ENCODE data around the gene TMEM62.

The TMEM62 gene

DNA sequence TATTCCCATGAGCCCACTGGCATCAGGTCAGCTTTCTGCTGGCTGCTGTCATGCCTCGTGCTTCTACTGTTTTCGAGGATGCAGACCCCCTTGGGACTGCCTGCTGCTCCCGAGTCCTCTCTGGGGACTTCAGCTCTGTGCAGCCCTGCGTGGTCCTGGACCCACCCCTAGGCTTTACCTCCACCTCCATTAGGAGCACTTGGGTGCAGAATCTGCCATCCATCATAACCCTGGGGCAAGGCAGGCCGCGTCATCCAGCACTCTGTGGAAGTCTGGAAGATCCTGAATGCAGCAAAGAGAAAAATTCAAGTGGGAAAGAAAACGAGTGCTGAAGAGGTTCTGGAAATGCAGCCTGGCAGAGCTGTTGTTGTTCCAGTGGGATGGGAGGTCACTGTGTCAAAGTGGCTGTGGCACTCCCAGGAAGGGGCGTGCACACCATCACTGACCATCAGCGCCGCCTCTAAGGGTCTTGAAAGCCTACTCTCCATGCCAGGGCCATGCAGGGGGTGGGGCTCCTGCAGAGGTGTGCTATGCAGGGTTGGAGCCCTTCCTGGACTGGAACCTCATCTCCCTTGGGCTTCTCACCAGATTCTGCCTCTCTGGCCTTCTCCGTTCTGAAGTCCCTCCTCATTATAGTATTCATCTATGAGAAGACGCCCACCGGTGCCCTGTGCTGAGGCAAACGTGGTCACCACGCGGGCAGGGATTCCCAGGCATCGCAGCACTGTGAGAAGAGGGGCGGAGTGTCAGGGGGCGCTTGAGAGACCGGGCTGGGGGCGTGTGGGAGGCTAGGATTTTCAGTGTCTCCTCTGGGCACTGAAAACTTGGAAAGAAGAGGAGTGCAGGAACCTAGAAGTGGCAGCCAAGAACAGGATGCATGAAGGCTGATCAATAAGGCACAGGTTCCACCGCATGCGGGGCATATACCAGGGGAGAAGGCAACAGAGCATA is 74.9 kb downstream of the TMEM62 start:
- H3K27ac ChIP-seq: no peak overlapping the region
- TF ChIP-seq ZFX (IDR thresholded peaks at IDR 0.05): no peak
- TF ChIP-seq, protein P1, sequence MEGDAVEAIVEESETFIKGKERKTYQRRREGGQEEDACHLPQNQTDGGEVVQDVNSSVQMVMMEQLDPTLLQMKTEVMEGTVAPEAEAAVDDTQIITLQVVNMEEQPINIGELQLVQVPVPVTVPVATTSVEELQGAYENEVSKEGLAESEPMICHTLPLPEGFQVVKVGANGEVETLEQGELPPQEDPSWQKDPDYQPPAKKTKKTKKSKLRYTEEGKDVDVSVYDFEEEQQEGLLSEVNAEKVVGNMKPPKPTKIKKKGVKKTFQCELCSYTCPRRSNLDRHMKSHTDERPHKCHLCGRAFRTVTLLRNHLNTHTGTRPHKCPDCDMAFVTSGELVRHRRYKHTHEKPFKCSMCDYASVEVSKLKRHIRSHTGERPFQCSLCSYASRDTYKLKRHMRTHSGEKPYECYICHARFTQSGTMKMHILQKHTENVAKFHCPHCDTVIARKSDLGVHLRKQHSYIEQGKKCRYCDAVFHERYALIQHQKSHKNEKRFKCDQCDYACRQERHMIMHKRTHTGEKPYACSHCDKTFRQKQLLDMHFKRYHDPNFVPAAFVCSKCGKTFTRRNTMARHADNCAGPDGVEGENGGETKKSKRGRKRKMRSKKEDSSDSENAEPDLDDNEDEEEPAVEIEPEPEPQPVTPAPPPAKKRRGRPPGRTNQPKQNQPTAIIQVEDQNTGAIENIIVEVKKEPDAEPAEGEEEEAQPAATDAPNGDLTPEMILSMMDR (conservative IDR thresholded peaks at IDR 0.05): no peak

DNA sequence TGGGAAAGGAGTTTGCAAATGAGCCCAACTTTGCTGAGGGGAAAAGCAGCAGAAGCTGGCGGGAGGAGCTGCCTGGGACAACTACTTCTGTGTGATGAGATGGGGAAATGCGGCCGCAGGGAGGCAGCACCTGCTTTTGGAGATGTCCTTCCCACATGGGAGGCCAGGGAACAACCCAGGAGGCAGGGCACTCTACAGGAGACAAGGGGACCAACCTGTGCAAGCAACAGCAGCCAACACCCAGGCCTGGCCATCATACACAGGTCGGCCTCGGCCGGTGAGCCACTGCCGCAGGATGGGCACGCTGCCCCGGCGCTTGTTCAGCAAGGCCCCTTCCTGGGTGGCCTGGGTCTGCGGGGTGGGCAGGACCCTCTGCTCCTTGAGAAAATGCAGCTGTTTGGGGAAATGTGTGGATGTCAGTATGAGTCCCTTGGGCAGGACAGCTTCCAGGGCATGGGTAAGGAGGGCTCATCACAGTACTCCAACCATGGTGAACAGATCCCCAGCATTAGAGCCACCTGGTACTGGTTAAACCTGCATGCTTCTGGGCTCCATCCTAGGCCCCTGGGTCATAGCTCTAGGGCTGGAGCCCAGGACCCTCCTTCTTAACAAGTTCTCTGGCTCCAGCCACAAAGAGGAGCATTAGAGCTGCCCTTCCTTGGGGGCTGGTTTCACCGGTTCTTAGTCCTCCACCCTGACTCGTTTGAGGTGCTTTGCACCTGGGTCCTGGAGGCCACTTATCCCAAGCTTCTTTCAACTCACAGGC is 75.9 kb downstream of the TMEM62 start:
- no peak overlapping the region for H3K27ac ChIP-seq
- TF ChIP-seq, protein P1 (conservative IDR thresholded peaks at IDR 0.05): no peak; the same call in 1 of the 2 replicates
- no peak for TF ChIP-seq ZFX (IDR thresholded peaks at IDR 0.05)

GRCh38 chr15:43210172-43210745 is 76.9 kb downstream of the TMEM62 start:
- no peak overlapping the region for H3K27ac ChIP-seq
- TF ChIP-seq, protein P1 (conservative IDR thresholded peaks at IDR 0.05): no peak
- TF ChIP-seq ZFX (IDR thresholded peaks at IDR 0.05): no peak

- no peak overlapping the region for H3K27ac ChIP-seq
- TF ChIP-seq, protein P1 (conservative IDR thresholded peaks at IDR 0.05): no peak
- TF ChIP-seq ZFX (IDR thresholded peaks at IDR 0.05): no peak
Measured at GRCh38 chr15:43210807-43211206, 77.4 kb downstream of the TMEM62 start.

- TF ChIP-seq ZFX (IDR thresholded peaks at IDR 0.05): no peak
- TF ChIP-seq, protein P1 (conservative IDR thresholded peaks at IDR 0.05): no peak
- H3K27ac ChIP-seq: no peak overlapping the region
Measured at GRCh38 chr15:43211224-43211735, 77.9 kb downstream of the TMEM62 start.

DNA sequence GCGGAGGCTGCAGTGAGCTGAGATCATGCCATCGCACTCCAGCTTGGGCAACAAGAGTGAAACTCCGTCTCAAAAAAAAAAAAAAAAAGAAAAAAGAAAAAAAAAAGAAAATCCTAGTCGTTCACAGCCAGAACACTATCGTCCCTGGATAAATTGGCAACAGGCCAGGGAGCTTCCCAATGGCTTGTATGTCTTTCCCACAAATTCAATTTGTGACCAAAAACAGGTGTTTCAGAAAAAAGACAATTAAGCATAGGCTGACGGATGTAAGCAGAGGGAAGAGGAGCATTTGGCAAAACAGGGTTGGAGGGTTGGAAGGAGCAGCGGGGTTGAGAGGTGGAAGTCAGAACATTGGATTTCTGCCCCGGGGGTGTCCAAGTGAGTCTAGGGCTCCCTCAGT is 78.9 kb downstream of the TMEM62 start:
- H3K27ac ChIP-seq: no peak overlapping the region
- TF ChIP-seq, protein P1 (conservative IDR thresholded peaks at IDR 0.05): no peak
- no peak for TF ChIP-seq ZFX (IDR thresholded peaks at IDR 0.05)
